DND-41 (cell line): ENCODE data around the gene SETBP1.
A peak's percentile ranks its signal among the peaks of the same experiment; 100 is the strongest.

Experiments used
- ATAC-seq: fragments of 200-7000 bp; cut with Tn5 transposase; 3 replicates; pipeline ENCODE4 v1.9.1; 2021; ENCODE audit warnings: low read depth; ENCODE audit not compliant: insufficient read depth
- DNase-seq: peaks from one replicate; pipeline ENCODE4 v3.0.0-alpha.2; 2020
- H2AFZ ChIP-seq: 2 replicates; pipeline ENCODE4 v1.6.0; 2012; ENCODE audit warnings: low read depth, low read length
- H3K27ac ChIP-seq: 2 replicates; pipeline ENCODE4 v1.5.1; 2012; ENCODE audit warnings: low read length, inconsistent platforms
- H3K27me3 ChIP-seq: fragments of 200-600 bp; sonication (generic); 2 replicates; pipeline ENCODE4 v1.6.0; 2012; ENCODE audit warnings: low read length, mild to moderate bottlenecking, inconsistent platforms; ENCODE audit not compliant: insufficient read depth, poor library complexity
- H3K36me3 ChIP-seq: 2 replicates; pipeline ENCODE4 v1.5.1; 2012; ENCODE audit warnings: low read length, inconsistent platforms; ENCODE audit not compliant: insufficient read depth
- H3K4me1 ChIP-seq: 2 replicates; pipeline ENCODE4 v1.5.1; 2012; ENCODE audit warnings: mild to moderate bottlenecking, low read length; ENCODE audit not compliant: insufficient read depth
- H3K4me2 ChIP-seq: 2 replicates; pipeline ENCODE4 v1.6.0; 2012; ENCODE audit warnings: mild to moderate bottlenecking, moderate library complexity, low read length, inconsistent platforms; ENCODE audit not compliant: insufficient read depth
- H3K4me3 ChIP-seq, 2 experiments: fragments of 200-600 bp in 1 of 2; shearing (Covaris generic) in 1 of 2; 2 replicates each; pipeline ENCODE4 v1.5.1; 2012 to 2016; ENCODE audit warnings: inconsistent platforms in 2 of 2, low read length in 2 of 2, mild to moderate bottlenecking in 2 of 2, low read depth in 1 of 2, moderate library complexity in 1 of 2
- H3K79me2 ChIP-seq: 2 replicates; pipeline ENCODE4 v1.6.0; 2012; ENCODE audit warnings: low read length, inconsistent platforms; ENCODE audit not compliant: insufficient read depth
- H3K9ac ChIP-seq: 2 replicates; pipeline ENCODE4 v1.6.0; 2012; ENCODE audit warnings: low read depth, mild to moderate bottlenecking, inconsistent platforms, low read length, moderate library complexity
- H3K9me3 ChIP-seq: 2 replicates; pipeline ENCODE4 v1.5.1; 2012; ENCODE audit warnings: low read length, moderate library complexity, mild to moderate bottlenecking, inconsistent platforms; ENCODE audit not compliant: insufficient read depth, severe bottlenecking
- H4K20me1 ChIP-seq: 2 replicates; pipeline ENCODE4 v1.6.0; 2012; ENCODE audit warnings: low read length; ENCODE audit not compliant: insufficient read depth
- EZH2 ChIP-seq: IDR thresholded peaks from 3 replicates; pipeline ENCODE4 v1.6.1; 2012; ENCODE audit warnings: borderline replicate concordance, low read depth, mild to moderate bottlenecking, moderate library complexity, low read length, inconsistent platforms; ENCODE audit not compliant: severe bottlenecking
- TF ChIP-seq, protein P1 (sequence below): IDR thresholded peaks from 2 replicates; pipeline ENCODE4 v1.5.1; 2012; ENCODE audit warnings: borderline replicate concordance, low read length, moderate library complexity, mild to moderate bottlenecking; ENCODE audit not compliant: poor library complexity, severe bottlenecking; ENCODE audit errors: extremely low read depth

SETBP1 gene

DNA sequence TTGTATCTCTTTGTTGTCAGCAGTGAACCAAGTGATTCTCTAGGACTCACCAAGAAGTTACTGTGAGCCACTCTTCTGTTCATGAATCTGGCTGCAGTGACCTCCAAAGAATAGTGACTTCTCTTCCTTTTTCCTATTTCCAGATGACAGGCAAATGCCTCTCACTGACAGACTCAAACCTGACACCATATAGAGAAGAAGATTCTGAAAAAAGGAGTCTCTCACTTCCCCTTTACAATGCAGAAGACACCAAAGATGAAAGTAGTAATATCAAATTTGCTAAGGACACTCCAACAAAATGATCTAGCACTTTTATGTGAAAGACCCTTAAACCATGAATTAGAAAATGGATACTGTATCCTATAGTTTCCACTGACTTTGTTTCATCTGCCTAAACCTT is 44.4 kb upstream of the SETBP1 start:
- no peak overlapping the region for H3K9ac ChIP-seq
- no peaks in the 10 kb centered on the region for H4K20me1 ChIP-seq
- H3K4me1 ChIP-seq = no peaks in the 10 kb centered on the region
- H3K4me2 ChIP-seq = no peak overlapping the region
- ATAC-seq (no peak), DNase-seq (no peak)
- H3K79me2 ChIP-seq = no peaks in the 10 kb centered on the region
- TF ChIP-seq EZH2 = no peak
- TF ChIP-seq, protein P1, sequence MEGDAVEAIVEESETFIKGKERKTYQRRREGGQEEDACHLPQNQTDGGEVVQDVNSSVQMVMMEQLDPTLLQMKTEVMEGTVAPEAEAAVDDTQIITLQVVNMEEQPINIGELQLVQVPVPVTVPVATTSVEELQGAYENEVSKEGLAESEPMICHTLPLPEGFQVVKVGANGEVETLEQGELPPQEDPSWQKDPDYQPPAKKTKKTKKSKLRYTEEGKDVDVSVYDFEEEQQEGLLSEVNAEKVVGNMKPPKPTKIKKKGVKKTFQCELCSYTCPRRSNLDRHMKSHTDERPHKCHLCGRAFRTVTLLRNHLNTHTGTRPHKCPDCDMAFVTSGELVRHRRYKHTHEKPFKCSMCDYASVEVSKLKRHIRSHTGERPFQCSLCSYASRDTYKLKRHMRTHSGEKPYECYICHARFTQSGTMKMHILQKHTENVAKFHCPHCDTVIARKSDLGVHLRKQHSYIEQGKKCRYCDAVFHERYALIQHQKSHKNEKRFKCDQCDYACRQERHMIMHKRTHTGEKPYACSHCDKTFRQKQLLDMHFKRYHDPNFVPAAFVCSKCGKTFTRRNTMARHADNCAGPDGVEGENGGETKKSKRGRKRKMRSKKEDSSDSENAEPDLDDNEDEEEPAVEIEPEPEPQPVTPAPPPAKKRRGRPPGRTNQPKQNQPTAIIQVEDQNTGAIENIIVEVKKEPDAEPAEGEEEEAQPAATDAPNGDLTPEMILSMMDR = no peak
- H2AFZ ChIP-seq = no peak overlapping the region
- H3K36me3 ChIP-seq = no peaks in the 10 kb centered on the region
- H3K27me3 ChIP-seq = no peaks in the 10 kb centered on the region
- no peak overlapping the region for H3K27ac ChIP-seq
- H3K9me3 ChIP-seq = peaks cover 3% of the 10 kb centered on the region
- no peak overlapping the region for H3K4me3 ChIP-seq

DNA sequence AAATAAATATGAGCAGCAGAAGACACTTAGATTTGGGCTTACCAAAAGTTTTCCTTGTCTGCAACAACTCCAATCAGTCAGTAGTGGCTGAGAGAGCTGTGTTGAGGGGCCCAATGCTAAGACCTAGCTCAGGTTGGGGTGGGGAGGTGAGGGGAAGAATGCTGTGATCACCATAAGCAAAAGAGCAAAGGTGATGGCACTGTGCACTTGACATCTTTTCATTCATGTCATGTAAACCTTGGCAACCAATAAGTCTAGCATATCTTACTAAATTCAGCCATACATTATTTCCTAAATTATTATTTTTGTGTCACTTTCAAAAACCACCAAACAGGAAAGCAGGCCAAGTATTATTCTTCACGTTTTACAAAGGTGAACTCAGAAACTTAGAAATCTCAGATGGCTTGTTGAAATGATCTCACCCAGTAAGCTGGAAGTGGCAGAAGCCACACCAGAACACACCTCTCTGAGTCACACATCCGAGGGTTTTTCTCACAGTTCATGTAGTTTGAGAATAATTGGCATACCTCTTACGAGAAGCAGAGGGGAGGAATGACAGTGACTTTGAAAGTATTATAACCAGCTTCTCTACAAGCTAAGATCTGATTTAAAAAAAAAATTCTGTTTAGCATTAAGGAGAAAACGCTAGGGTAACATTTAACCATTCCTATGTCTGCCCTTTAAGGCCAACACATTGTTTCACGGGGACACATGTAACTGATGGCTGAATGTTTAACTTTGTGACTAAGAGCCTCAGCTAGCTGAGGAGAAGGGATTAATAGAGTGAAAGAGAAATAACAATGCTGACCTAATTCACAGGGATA is 43.3 kb upstream of the SETBP1 start:
- Histone ChIP-seq H3K36me3 (no peaks in the 10 kb centered on the region), H3K79me2 (no peaks in the 10 kb centered on the region), H3K4me3 (no peak overlapping the region), H2AFZ (no peak overlapping the region), H3K9ac (no peak overlapping the region), H4K20me1 (no peaks in the 10 kb centered on the region), H3K27ac (no peak overlapping the region), H3K9me3 (no peaks in the 10 kb centered on the region), H3K4me2 (no peak overlapping the region), H3K27me3 (no peaks in the 10 kb centered on the region), H3K4me1 (no peaks in the 10 kb centered on the region)
- peak; percentile 31; the same call in 1 of the 3 replicates for ATAC-seq
- no peak for DNase-seq
- TF ChIP-seq EZH2 = no peak
- TF ChIP-seq, protein P1 = no peak

- no peaks in the 10 kb centered on the region for H3K79me2 ChIP-seq
- ATAC-seq (no peak), DNase-seq (no peak)
- H3K9me3 ChIP-seq = no peaks in the 10 kb centered on the region
- no peak overlapping the region for H2AFZ ChIP-seq
- H3K4me1 ChIP-seq = no peaks in the 10 kb centered on the region
- no peaks in the 10 kb centered on the region for H4K20me1 ChIP-seq
- H3K27me3 ChIP-seq = no peaks in the 10 kb centered on the region
- no peak overlapping the region for H3K9ac ChIP-seq
- TF ChIP-seq, protein P1 = no peak
- TF ChIP-seq EZH2 = no peak
- no peak overlapping the region for H3K4me2 ChIP-seq
- H3K27ac ChIP-seq = no peak overlapping the region
- H3K36me3 ChIP-seq = no peaks in the 10 kb centered on the region
- no peak overlapping the region for H3K4me3 ChIP-seq
Observed at GRCh38 chr18:44638034-44638540, 42.6 kb upstream of the SETBP1 start.
